ENCODE measurements around the gene TNF.

GRCh38 chr6:31535538-31536324, 39.6 kb upstream of the TNF start:
- TF ChIP-seq POLR2A (IDR thresholded peaks at IDR 0.05; ENCODE audit: low read depth, low read length) (peak; percentile 20), CTCF (IDR thresholded peaks at IDR 0.05; ENCODE audit: extremely low read depth in 1 of 2, insufficient read depth in 1 of 2, low read depth in 1 of 2, low read length in 2 of 2) (no peak), MYC (IDR thresholded peaks at IDR 0.05; ENCODE audit: low read depth, low read length) (no peak), MAX (IDR thresholded peaks at IDR 0.05; ENCODE audit: insufficient read depth, insufficient read length) (no peak)

Measured in endothelial cell of umbilical vein (primary cell).